ENCODE data around the gene GAB3. TPM values are rescaled to one million over a fixed set of nuclear protein-coding genes. Genes with fewer than 3 reads are reported as not detected.

The GAB3 gene
- total RNA-seq, 1 donor from 2014 or later = 1.7 TPM

DNA sequence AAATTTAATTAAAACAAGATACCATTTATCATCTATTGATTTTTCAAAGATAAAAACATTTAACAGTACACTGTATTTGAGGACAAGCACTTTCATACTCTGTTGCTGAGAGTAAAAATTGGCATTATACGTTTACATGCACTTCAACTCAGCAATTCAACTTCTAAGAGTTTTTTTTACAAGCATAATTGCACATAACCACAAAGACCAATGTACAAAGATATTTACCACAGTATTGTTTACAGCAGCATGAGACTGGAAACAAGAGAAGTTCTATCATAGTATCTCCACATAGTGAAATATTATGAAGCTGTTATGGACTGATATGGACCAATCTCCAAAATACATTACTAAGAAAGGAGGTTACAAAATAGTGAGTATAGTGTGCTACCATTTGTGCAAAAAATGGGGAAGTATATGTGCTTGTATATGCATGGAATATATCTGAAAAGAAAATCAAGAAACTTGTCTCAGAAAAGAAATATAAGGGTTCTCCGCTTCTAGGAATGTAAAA is 10.9 kb downstream of the GAB3 start:
- no peak overlapping the region for H2AFZ ChIP-seq (ENCODE audit: low read depth, low read length)
- Mint-ChIP-seq H3K9me3 (ENCODE audit: unreplicated experiment) (no peaks in the 10 kb centered on the region), H3K4me1 (ENCODE audit: low read depth, unreplicated experiment) (peaks cover 22% of the 10 kb centered on the region), H3K27me3 (ENCODE audit: low read depth, unreplicated experiment) (no peaks in the 10 kb centered on the region), H3K36me3 (ENCODE audit: low read depth, unreplicated experiment) (no peaks in the 10 kb centered on the region), H3K27ac (ENCODE audit: unreplicated experiment) (no peak overlapping the region), H3K4me3 (ENCODE audit: unreplicated experiment) (no peak overlapping the region)
- TF ChIP-seq EZH2 (IDR thresholded peaks at IDR 0.05; ENCODE audit: insufficient read depth, low read length) = no peak
- TF ChIP-seq, protein P1, sequence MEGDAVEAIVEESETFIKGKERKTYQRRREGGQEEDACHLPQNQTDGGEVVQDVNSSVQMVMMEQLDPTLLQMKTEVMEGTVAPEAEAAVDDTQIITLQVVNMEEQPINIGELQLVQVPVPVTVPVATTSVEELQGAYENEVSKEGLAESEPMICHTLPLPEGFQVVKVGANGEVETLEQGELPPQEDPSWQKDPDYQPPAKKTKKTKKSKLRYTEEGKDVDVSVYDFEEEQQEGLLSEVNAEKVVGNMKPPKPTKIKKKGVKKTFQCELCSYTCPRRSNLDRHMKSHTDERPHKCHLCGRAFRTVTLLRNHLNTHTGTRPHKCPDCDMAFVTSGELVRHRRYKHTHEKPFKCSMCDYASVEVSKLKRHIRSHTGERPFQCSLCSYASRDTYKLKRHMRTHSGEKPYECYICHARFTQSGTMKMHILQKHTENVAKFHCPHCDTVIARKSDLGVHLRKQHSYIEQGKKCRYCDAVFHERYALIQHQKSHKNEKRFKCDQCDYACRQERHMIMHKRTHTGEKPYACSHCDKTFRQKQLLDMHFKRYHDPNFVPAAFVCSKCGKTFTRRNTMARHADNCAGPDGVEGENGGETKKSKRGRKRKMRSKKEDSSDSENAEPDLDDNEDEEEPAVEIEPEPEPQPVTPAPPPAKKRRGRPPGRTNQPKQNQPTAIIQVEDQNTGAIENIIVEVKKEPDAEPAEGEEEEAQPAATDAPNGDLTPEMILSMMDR (IDR thresholded peaks at IDR 0.05; ENCODE audit: insufficient read depth, low read depth, low read length) = no peak
- FAIRE-seq (peak; percentile 97), DNase-seq (ENCODE audit: low read depth) (no peak)
- no peak overlapping the region for H3K9ac ChIP-seq (ENCODE audit: low read length)
- H3K4me1 ChIP-seq (ENCODE audit: insufficient read depth, low read length) = peaks cover 28% of the 10 kb centered on the region
- no peaks in the 10 kb centered on the region for H3K36me3 ChIP-seq (ENCODE audit: insufficient read depth, low read length)
- no peaks in the 10 kb centered on the region for H3K27me3 ChIP-seq (ENCODE audit: insufficient read depth, low read length)
- H4K20me1 ChIP-seq (ENCODE audit: insufficient read depth, low read length) = no peaks in the 10 kb centered on the region
- no peaks in the 10 kb centered on the region for H3K79me2 ChIP-seq (ENCODE audit: insufficient read depth, low read length)
- H3K4me2 ChIP-seq (ENCODE audit: low read length) = no peak overlapping the region
- no peak overlapping the region for H3K27ac ChIP-seq (ENCODE audit: low read depth, low read length)
- H3K4me3 ChIP-seq (ENCODE audit: insufficient read depth, low read depth, low read length) = no peak overlapping the region
- no peaks in the 10 kb centered on the region for H3K9me3 ChIP-seq (ENCODE audit: insufficient read depth, low read depth, low read length)

DNA sequence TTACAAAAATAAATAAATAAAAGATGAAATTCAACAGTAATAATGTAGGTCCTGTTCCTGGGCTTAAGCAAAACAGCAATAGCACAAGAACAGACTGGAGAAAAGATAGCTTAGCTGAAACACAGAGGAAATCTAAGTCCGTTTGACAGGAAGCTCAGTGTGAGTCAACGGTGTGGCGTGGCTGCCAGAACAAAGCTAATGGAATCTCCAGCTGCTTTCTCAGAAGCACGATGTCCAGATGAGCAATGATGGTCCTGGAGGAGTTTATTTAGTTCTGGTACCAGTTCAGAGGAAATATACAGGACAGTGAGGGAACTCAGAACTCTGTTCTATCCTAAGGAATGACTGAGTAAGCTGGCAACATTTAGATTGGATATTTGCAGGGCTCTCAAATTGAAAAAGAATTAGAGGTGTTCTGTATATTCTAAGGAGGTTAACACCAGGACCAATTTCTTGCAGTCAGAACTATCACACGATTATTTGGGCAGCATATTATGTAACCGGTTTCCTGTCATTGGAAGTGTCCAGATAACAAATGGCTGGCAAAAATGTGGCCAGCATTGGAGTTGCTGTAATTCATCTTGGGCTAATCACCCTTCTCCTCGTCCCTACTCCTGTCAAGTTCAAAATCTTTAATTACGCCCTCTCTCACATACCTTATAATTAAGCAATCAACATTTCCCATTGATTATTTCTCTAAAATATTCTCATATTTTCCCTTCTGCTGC is 12.7 kb downstream of the GAB3 start:
- peaks cover 41% of the 10 kb centered on the region for H3K4me1 ChIP-seq (ENCODE audit: insufficient read depth, low read length)
- H3K27me3 ChIP-seq (ENCODE audit: insufficient read depth, low read length) = no peaks in the 10 kb centered on the region
- H3K36me3 ChIP-seq (ENCODE audit: insufficient read depth, low read length) = no peaks in the 10 kb centered on the region
- no peaks in the 10 kb centered on the region for H3K9me3 Mint-ChIP-seq (ENCODE audit: unreplicated experiment)
- peak overlapping the region; percentile 52 for H3K4me2 ChIP-seq (ENCODE audit: low read length)
- H3K27me3 Mint-ChIP-seq (ENCODE audit: low read depth, unreplicated experiment) = no peaks in the 10 kb centered on the region
- peak overlapping the region; percentile 37 for H3K27ac ChIP-seq (ENCODE audit: low read depth, low read length)
- peaks cover 36% of the 10 kb centered on the region for H3K4me1 Mint-ChIP-seq (ENCODE audit: low read depth, unreplicated experiment)
- H3K4me3 Mint-ChIP-seq (ENCODE audit: unreplicated experiment) = peak overlapping the region; percentile 62
- H4K20me1 ChIP-seq (ENCODE audit: insufficient read depth, low read length) = no peaks in the 10 kb centered on the region
- peak; percentile 98 for FAIRE-seq
- peak overlapping the region; percentile 53 for H3K27ac Mint-ChIP-seq (ENCODE audit: unreplicated experiment)
- peak; percentile 85 for DNase-seq (ENCODE audit: low read depth)
- no peak overlapping the region for H3K4me3 ChIP-seq (ENCODE audit: insufficient read depth, low read depth, low read length)
- H3K9ac ChIP-seq (ENCODE audit: low read length) = no peak overlapping the region
- H3K9me3 ChIP-seq (ENCODE audit: insufficient read depth, low read depth, low read length) = no peaks in the 10 kb centered on the region
- no peaks in the 10 kb centered on the region for H3K79me2 ChIP-seq (ENCODE audit: insufficient read depth, low read length)
- TF ChIP-seq, protein P1 (IDR thresholded peaks at IDR 0.05; ENCODE audit: insufficient read depth, low read depth, low read length) = no peak
- TF ChIP-seq EZH2 (IDR thresholded peaks at IDR 0.05; ENCODE audit: insufficient read depth, low read length) = no peak
- no peak overlapping the region for H2AFZ ChIP-seq (ENCODE audit: low read depth, low read length)
- no peaks in the 10 kb centered on the region for H3K36me3 Mint-ChIP-seq (ENCODE audit: low read depth, unreplicated experiment)

DNA sequence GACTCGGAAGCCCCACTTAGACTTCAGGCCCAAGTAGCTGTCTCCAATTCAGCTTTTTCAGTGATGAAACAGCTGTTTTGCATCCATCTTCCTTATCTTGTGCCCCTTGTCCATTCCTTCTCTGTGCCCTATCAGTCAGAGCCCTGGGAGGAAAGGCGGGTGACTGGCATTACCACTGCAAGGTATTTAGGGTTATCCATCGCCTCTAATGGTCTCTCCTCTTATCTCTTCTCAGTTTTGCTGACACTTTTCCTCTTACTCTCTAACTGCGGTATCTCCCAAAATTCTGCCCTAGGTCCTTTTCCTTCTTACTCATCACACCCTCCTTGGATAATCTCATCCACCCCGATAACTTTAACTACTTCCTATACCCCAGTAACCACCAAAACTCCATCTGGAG is 13.7 kb downstream of the GAB3 start:
- no peak for DNase-seq (ENCODE audit: low read depth)
- H2AFZ ChIP-seq (ENCODE audit: low read depth, low read length) = no peak overlapping the region
- no peak for FAIRE-seq
- no peak overlapping the region for H3K4me3 ChIP-seq (ENCODE audit: insufficient read depth, low read depth, low read length)
- peak overlapping the region; percentile 87 for H3K27ac Mint-ChIP-seq (ENCODE audit: unreplicated experiment)
- no peak overlapping the region for H3K4me3 Mint-ChIP-seq (ENCODE audit: unreplicated experiment)
- peaks cover 51% of the 10 kb centered on the region for H3K4me1 ChIP-seq (ENCODE audit: insufficient read depth, low read length)
- H3K9ac ChIP-seq (ENCODE audit: low read length) = no peak overlapping the region
- TF ChIP-seq, protein P1 (IDR thresholded peaks at IDR 0.05; ENCODE audit: insufficient read depth, low read depth, low read length) = no peak
- no peak for TF ChIP-seq EZH2 (IDR thresholded peaks at IDR 0.05; ENCODE audit: insufficient read depth, low read length)
- no peaks in the 10 kb centered on the region for H4K20me1 ChIP-seq (ENCODE audit: insufficient read depth, low read length)
- no peaks in the 10 kb centered on the region for H3K36me3 ChIP-seq (ENCODE audit: insufficient read depth, low read length)
- H3K4me1 Mint-ChIP-seq (ENCODE audit: low read depth, unreplicated experiment) = peaks cover 45% of the 10 kb centered on the region
- no peaks in the 10 kb centered on the region for H3K9me3 ChIP-seq (ENCODE audit: insufficient read depth, low read depth, low read length)
- H3K36me3 Mint-ChIP-seq (ENCODE audit: low read depth, unreplicated experiment) = no peaks in the 10 kb centered on the region
- H3K9me3 Mint-ChIP-seq (ENCODE audit: unreplicated experiment) = no peaks in the 10 kb centered on the region
- no peak overlapping the region for H3K27ac ChIP-seq (ENCODE audit: low read depth, low read length)
- H3K27me3 Mint-ChIP-seq (ENCODE audit: low read depth, unreplicated experiment) = no peaks in the 10 kb centered on the region
- H3K4me2 ChIP-seq (ENCODE audit: low read length) = peak overlapping the region; percentile 15
- no peaks in the 10 kb centered on the region for H3K79me2 ChIP-seq (ENCODE audit: insufficient read depth, low read length)
- no peaks in the 10 kb centered on the region for H3K27me3 ChIP-seq (ENCODE audit: insufficient read depth, low read length)

Data from astrocyte (in vitro differentiated cells and primary cell).